AG04449 (cell line): ENCODE measurements around the gene PPL.

Experiments
- CTCF ChIA-PET: fragments of 350-600 bp; formaldehyde crosslinking; extraction: SDS; loops from one replicate; lab custom pipeline; 2021; ENCODE audit warnings: antibody characterized with exemption; lab: Yijun Ruan, JAX
- POLR2A ChIA-PET: fragments of 400-600, 350-600 bp; formaldehyde crosslinking; extraction: SDS; loops from one replicate; lab custom pipeline; 2020; ENCODE audit warnings: antibody characterized with exemption, inconsistent platforms; lab: Yijun Ruan, JAX
- DNase-seq: peaks from one replicate; pipeline ENCODE4 v3.0.0-alpha.2; 2010; ENCODE audit warnings: low read depth, low spot score
- H3K4me3 ChIP-seq: 2 replicates; pipeline ENCODE4 v1.5.1; 2011; ENCODE audit warnings: low read depth, mild to moderate bottlenecking, control low read depth, low read length
- TF ChIP-seq, protein P1 (sequence below): IDR thresholded peaks from one replicate; pipeline ENCODE4 v1.5.1; 2011; ENCODE audit warnings: mild to moderate bottlenecking, moderate library complexity, low read length, control low read depth, inconsistent platforms; ENCODE audit not compliant: insufficient read depth; ENCODE audit errors: missing control alignments

PPL gene

DNA sequence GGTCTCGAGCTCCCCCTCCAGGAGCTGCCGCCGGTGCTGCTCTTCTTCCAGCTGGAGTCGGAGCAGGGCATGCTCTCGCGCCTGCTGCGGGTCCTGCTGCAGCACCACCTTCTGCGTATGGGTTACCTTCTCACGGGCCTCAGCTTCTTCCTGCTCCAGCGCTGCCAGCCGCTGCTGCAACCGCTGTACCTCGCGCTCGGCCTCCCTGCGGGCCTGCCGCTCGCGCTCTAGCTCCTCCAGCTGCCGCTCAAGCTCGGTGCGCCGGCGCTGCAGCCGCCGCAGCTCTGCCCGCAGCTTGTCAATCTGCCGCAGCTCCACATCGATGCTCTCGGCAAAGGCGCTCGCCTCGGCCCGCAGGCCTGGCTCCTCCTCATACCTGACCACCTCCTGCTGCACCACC is 52.7 kb downstream of the PPL start:
- ChIA-PET POLR2A (no interaction called here), CTCF (interaction anchor here (1.3 to 2.1 kb wide), 2 partner anchors 37 to 72 kb away, joined by 3 to 8 read pairs; partner anchors contain the start of genes GLYR1 and UBN1)
- no peak for DNase-seq
- TF ChIP-seq, protein P1, sequence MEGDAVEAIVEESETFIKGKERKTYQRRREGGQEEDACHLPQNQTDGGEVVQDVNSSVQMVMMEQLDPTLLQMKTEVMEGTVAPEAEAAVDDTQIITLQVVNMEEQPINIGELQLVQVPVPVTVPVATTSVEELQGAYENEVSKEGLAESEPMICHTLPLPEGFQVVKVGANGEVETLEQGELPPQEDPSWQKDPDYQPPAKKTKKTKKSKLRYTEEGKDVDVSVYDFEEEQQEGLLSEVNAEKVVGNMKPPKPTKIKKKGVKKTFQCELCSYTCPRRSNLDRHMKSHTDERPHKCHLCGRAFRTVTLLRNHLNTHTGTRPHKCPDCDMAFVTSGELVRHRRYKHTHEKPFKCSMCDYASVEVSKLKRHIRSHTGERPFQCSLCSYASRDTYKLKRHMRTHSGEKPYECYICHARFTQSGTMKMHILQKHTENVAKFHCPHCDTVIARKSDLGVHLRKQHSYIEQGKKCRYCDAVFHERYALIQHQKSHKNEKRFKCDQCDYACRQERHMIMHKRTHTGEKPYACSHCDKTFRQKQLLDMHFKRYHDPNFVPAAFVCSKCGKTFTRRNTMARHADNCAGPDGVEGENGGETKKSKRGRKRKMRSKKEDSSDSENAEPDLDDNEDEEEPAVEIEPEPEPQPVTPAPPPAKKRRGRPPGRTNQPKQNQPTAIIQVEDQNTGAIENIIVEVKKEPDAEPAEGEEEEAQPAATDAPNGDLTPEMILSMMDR, result no peak
- no peak overlapping the region for H3K4me3 ChIP-seq

DNA sequence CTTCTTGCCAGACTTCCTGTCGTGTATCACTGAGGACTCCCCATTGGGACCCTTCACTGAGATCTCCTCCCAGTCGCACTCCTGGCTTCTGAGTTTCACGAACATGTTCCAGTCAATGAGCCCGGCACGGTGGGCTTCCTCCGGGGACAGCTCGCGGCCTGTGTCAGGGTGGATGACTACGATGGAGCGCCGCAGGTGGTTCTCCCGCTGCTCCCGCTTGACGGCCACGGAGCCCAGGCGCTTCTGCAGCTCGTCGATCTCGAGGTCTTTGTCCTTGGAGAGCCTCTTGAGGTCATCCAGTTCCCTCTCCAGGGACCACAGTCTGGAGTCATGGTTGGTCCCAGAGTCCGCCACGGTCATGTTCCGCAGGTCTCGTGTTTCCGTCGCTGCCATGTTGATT is 53.4 kb downstream of the PPL start:
- TF ChIP-seq, protein P1, result no peak
- no peak for DNase-seq
- CTCF ChIA-PET, result interaction anchor here (1.0 to 1.3 kb wide), 2 partner anchors 36 to 73 kb away, joined by 3 to 5 read pairs; partner anchors contain the start of genes GLYR1 and UBN1
- POLR2A ChIA-PET, result no interaction called here
- no peak overlapping the region for H3K4me3 ChIP-seq

DNA sequence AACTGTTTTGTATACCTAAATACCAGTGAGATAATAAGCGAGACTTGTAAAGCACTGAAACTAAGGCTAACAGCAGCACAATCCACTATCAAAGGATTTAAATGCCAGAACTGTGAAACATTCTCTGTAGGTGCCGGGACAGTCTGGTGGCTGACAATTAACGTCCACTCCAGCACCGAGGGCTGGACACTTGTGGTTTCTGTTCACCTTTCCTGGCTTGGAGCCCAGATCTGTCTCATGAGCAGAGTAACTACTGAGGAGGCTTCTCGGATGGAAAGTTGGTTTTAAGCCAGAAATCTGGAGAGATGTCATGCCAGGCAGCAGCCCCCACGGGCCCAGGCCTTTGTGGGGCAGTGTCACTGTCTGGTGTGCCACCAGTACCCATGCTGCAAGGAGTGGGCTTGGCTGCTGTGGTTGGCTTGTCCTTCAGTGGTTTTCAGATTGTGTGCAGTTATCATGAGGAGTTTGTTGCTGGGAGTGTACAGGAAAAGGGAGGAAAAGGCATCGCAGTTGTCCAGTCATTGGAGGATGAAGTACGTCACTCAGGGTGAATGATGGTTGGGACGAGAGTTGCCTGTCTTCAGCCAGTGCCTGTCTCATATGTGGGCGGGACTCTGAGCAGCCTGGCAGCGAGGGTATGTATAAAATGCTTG is 54.2 kb downstream of the PPL start:
- no peak overlapping the region for H3K4me3 ChIP-seq
- ChIA-PET CTCF (interaction anchor here (1.0 to 1.3 kb wide), 2 partner anchors 35 to 73 kb away, joined by 3 to 5 read pairs; partner anchors contain the start of genes GLYR1 and UBN1), POLR2A (no interaction called here)
- no peak for DNase-seq
- TF ChIP-seq, protein P1, result no peak

DNA sequence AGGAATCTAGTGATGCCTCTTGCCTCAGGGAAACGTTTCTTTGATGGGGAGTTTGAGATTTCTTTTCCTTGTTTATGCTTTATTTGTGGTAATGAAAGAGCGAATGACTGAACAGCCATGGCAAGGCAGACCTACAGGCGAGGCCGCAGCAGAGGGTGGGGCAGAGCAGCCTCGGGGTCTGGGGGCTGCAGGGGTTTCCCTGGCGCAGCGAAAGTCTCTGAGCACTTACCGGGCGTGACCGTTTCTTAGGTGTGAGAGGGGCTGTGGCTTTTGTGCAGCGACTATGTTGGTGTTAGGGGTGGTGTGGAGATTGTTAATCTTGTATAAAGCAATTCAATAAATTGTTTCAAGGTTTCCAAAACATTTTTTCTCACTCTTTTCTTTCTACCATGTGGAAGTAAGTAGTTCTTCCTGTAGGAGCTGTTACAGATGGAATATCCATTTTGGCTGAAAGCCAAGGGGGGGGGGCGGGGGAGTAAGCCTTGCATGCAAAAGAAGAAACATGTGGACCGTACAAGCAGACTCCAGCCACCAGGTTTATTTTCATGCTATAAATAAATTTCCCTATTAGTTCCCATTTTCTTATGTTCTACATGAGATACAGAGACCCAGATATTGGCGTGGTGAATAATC is 54.8 kb downstream of the PPL start:
- H3K4me3 ChIP-seq, result no peak overlapping the region
- POLR2A ChIA-PET, result no interaction called here
- TF ChIP-seq, protein P1, result no peak
- DNase-seq, result no peak
- CTCF ChIA-PET, result interaction anchor here (2.7 kb wide), 1 partner anchor 74 kb away, joined by 10 read pairs; no protein-coding TSS in a partner anchor

DNA sequence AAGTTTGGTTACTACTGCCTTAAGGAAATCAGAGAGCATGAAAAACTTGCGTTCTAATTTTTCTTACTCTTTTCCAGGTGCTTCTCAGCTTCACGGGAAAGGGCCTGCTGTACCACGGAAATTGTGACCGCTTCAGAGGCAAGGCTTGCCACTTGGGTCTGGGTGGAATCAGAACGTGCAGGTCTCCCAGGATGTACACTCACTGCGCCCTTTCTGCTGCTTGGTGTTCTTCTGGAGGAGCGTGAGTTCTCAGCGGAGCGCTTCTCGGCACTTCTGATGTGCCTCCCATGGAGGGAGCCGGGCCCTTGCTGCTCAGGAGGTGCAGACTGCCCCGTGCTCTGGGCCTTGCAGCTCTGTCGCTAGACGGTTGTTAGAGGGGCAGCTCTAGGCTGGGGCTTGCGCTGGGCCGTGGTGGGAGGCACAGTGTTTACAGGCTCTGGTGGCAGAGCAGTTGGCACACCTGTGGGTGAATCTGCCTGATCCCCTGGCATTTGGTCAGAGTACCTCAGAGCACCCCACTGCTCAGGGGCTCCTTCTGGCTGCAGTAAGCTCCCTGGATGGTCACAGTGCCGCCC is 56.9 kb downstream of the PPL start:
- DNase-seq, result no peak
- CTCF ChIA-PET, result interaction anchor here (1.0 to 2.7 kb wide), 2 partner anchors 74 to 76 kb away, joined by 3 to 10 read pairs; no protein-coding TSS in a partner anchor
- TF ChIP-seq, protein P1, result no peak
- POLR2A ChIA-PET, result no interaction called here
- no peak overlapping the region for H3K4me3 ChIP-seq

DNA sequence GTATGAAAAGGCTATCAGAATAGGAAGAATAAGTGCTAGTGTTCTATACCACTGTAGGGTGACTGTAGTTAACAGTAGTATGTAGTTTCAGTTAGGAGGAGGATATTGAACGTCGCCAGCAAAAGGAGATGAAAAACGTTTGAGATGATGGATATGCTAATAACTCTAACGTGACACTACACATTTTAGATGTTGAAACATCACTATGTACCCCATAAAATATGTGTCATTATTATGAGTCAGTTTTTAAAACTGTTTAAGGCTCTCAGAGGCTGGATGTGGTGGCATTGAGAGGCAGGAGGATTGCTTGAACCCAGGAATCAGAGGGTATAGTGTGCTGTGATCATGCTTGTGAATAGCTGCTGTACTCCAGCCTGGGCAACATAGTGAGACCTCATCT is 57.9 kb downstream of the PPL start:
- POLR2A ChIA-PET, result no interaction called here
- DNase-seq, result no peak
- TF ChIP-seq, protein P1, result no peak
- CTCF ChIA-PET, result interaction anchor here (0.8 to 1.0 kb wide), 2 partner anchors 75 to 77 kb away, joined by 3 read pairs; no protein-coding TSS in a partner anchor
- H3K4me3 ChIP-seq, result no peak overlapping the region
